ENCODE data around the gene MGAT4A.
"Not testable (repeated sequence)": the region's sequence is repeated elsewhere in the genome, so short reads cannot be mapped to it uniquely, and the experiment has no call there.

The MGAT4A gene

DNA sequence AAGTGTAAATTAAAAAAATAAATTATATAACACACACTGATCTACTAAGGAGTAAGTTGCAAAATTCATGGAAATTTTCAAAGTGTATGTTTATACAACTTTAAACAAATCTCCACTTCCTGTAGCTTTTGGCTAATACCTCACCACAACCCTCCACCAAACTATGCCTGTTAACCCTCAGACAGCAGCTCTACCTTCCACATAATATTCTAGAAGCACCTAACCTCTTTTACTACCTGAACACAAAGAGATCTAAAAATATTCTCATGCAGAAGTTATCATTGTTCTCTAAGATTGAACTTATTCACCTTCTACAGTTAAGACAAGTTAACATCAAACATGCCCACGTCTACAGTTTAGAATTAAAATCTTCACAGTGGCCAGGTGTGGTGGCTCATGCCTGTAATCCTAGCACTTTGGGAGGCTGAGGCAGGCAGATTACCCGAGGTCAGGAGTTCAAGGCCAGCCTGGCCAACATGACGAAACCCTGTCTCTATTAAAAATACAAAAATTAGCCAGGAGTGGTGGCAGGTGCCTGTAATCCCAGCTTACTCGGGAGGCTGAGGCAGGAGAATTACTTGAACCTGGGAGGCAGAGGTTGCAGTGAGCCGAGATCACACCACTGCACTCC, 2.7 kb downstream of the MGAT4A start:
- not testable (repeated sequence) for DNase-seq

- DNase-seq = no peak
Measured at GRCh38 chr2:98727369-98728087, 3.4 kb downstream of the MGAT4A start.

GRCh38 chr2:98726735-98727368, 4.1 kb downstream of the MGAT4A start:
- DNase-seq = no peak

DNA sequence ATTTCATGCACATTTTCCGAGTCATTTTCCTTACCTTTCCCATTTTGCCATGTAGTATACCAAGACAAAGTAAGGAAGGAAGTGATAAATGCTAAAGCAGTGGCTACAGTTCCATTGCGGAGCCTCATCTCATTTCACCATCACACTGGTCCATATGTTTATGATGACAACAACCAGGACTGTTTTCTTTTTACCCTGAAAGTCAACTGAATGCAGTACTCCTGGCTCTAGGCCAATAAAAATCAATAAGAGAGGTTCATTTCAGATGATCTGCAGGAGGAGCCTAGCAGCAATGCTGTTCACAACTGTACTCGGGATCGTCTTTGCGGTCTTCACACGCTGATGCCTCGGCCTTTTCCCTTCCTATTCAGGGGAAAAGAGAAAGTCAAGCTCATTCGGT, 4.7 kb downstream of the MGAT4A start:
- DNase-seq = no peak

- DNase-seq = no peak
Measured at GRCh38 chr2:98720286-98720685, 10.6 kb downstream of the MGAT4A start.

GRCh38 chr2:98717621-98718020, 13.3 kb downstream of the MGAT4A start:
- no peak for DNase-seq

GRCh38 chr2:98716786-98717185, 14.1 kb downstream of the MGAT4A start:
- no peak for DNase-seq

- no peak for DNase-seq
Measured at GRCh38 chr2:98715812-98716451, 15.0 kb downstream of the MGAT4A start.

GRCh38 chr2:98713332-98714015, 17.5 kb downstream of the MGAT4A start:
- DNase-seq = no peak

DNA sequence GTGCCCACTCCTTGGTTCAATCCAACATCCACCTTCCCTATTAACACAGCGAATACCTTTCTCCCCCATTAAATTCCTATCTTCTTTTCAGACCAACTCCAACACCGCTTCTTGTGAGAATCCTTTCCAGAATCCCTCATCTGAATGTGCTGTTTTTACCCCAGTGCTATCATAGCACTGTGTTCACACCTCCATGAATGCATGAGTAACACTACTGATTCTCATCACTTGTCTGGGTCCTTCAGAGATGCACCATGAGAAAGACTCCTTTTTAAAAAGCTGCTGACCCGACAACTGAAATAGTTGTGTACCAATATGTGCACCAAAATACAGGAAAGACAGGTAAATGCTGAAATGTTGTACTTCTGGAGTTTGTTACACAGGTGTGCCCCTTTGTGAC, 18.8 kb downstream of the MGAT4A start:
- no peak for DNase-seq

DNA sequence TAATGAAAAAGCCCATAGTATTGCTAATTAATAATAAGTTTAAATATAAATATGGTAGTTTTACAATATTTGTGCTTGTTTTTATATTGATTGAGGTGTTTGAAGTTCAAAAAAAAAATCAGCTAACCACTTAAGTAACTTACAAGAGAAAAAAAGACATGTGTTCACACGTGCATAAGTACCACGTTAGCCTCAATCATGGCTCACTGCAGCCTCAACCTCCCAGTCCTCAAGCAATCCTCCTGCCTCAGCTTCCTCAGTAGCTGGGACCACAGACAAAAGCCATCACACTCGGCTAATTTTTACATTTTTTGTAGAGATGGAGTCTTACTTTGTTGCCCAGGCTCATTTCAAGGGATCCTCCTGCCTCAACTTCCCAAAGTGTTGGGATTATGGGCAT, 19.4 kb downstream of the MGAT4A start:
- no peak for DNase-seq

DNA sequence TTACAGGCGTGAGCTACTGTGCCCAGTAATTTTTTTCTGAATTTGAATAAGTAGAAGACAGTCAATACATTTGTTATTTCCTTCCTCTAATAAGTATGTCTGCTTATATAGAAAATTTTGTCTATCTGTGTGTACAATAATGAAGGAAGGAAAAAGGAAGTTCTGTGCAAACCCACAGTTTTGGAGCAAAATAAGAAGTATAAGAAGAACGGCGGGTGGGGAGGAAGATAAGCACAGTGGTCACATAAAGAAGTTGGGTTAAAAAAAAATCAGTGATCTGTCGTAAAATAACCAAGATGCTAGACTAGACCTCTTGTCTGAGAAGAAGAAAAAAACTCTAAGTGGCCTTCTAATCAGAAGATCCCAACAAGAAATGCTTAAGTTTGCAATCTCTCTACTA, 20.2 kb downstream of the MGAT4A start:
- DNase-seq = no peak

GRCh38 chr2:98709535-98709934, 21.4 kb downstream of the MGAT4A start:
- DNase-seq = no peak

- DNase-seq = no peak
Measured at GRCh38 chr2:98708396-98709186, 22.3 kb downstream of the MGAT4A start.

- no peak for DNase-seq
Measured at GRCh38 chr2:98706591-98706990, 24.3 kb downstream of the MGAT4A start.

GRCh38 chr2:98705333-98705617, 25.7 kb downstream of the MGAT4A start:
- no peak for DNase-seq

- DNase-seq = no peak
Measured at GRCh38 chr2:98704499-98705332, 26.2 kb downstream of the MGAT4A start.

DNA sequence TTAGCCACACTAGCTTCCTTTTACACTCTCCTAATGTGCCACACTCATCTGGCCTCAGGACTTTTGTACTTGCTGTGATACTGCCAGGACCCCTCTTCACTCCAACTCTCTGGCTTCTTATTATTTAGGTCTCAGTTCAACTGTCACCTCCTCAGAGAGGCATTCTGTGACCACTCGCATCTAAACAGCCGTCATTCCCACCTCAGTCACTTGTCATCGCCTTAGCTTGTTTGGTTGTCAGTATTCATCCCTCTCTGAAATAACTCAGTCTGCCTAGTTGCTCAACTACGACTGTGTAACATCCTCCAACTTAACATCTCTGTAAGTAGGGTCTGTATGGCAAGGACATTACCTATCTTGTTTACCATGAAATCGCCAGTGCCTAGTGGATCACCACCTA, 27.2 kb downstream of the MGAT4A start:
- no peak for DNase-seq

GRCh38 chr2:98702858-98703620, 27.9 kb downstream of the MGAT4A start:
- no peak for DNase-seq

DNA sequence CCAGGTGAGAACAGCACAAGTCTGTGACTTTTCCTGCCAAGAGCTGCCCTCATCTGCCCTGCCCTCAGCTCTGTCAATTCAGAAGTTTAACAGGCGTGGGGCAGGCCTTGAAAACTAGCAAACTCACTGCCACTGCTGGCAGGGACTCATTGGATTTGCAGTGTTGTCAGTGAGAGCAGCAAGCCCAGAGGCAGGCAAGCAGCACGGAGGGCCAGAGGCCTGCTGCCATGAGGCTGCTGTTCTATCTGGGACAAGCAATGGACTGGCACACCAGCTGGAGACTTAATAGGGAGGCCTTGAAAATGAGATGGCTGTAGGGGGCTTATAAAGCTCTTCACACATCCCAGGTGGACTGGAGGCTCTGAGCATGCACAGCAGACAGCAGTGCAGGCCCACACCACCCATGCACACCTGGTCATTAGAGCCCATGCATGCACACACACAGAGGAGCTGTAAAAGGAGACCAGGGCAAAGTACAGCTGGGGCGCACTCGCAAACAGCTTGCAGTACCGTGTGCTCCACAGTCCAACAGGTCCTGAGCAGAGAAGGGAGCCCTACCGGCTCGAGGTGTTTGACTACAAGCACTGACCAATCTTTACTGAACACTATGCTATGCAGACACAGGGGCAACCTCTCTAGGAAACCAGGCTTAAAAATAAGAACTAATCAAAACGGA, 28.7 kb downstream of the MGAT4A start:
- no peak for DNase-seq

All from HCEC 1CT (cell line).